ENCODE measurements around the gene CCDC183.

Gene CCDC183

GRCh38 chr9:136850866-136851775, 55.0 kb downstream of the CCDC183 start:
- DNase-seq = no peak

- no peak for DNase-seq
These were observed 56.0 kb downstream of the CCDC183 start, which contains the start of gene MAMDC4 for GRCh38 chr9:136851941-136852663. TSS of gene MAMDC4 (plus strand) at chr9:136852346. CDS start at chr9:136852417, 71 bp downstream.

- no peak for DNase-seq
These were observed 56.8 kb downstream of the CCDC183 start for GRCh38 chr9:136852664-136853595.

DNA sequence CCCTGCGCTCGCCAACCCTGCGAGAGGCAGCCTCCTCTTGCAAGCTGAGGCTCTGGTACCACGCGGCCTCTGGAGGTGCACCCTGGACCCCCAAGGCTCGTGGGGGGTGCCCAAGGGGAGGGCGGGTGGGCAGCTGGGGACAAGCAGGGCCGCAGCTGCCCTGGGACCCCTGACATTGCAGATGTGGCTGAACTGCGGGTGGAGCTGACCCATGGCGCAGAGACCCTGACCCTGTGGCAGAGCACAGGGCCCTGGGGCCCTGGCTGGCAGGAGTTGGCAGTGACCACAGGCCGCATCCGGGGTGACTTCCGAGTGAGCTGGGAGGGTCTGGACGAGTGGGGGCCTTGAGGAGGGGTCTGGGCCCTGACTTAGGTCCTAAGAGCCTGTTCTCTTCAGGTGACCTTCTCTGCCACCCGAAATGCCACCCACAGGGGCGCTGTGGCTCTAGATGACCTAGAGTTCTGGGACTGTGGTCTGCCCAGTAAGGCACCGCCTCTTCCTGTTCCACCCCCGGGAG, 57.5 kb downstream of the CCDC183 start:
- no peak for DNase-seq

DNA sequence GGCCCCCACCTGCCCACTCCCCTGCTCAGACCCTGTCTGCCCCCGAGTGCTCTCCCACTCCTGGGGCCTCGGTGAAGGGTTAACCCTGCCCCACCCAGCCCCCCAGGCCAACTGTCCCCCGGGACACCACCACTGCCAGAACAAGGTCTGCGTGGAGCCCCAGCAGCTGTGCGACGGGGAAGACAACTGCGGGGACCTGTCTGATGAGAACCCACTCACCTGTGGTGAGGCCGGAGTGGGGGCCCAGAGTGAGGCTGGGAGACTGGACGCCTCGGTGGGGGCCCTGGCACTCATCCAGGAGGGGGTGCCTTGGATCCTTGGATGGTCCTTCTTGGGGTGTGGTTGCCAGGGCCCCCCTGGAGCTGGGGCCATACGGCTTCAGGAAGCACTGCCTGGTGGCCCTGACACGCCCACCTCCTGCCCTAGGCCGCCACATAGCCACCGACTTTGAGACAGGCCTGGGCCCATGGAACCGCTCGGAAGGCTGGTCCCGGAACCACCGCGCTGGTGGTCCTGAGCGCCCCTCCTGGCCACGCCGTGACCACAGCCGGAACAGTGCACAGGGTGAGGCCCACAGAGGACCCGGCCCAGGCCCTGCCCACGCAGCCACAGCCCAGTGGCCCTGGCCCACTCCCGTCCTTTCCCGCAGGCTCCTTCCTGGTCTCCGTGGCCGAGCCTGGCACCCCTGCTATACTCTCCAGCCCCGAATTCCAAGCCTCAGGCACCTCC, 58.1 kb downstream of the CCDC183 start:
- DNase-seq = peak in 1 of 5 experiments; percentile 4

DNA sequence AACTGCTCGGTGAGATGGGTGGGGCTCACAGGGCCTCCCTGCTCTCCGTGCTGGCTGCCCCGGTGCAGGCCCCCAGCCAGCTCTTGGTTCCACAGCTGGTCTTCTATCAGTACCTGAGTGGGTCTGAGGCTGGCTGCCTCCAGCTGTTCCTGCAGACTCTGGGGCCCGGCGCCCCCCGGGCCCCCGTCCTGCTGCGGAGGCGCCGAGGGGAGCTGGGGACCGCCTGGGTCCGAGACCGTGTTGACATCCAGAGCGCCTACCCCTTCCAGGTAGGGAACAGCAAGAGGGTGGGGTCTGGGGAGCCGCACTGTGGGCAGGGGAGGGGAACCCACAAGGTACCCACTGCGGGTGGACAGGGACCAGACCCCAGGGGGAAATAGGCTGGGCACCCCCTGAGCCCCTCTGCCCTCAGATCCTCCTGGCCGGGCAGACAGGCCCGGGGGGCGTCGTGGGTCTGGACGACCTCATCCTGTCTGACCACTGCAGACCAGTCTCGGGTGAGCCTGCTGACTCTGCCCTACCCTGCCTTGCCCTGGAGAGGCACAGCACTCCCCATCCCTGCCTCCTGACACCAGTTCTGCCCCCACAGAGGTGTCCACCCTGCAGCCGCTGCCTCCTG, 58.8 kb downstream of the CCDC183 start:
- DNase-seq = no peak

DNA sequence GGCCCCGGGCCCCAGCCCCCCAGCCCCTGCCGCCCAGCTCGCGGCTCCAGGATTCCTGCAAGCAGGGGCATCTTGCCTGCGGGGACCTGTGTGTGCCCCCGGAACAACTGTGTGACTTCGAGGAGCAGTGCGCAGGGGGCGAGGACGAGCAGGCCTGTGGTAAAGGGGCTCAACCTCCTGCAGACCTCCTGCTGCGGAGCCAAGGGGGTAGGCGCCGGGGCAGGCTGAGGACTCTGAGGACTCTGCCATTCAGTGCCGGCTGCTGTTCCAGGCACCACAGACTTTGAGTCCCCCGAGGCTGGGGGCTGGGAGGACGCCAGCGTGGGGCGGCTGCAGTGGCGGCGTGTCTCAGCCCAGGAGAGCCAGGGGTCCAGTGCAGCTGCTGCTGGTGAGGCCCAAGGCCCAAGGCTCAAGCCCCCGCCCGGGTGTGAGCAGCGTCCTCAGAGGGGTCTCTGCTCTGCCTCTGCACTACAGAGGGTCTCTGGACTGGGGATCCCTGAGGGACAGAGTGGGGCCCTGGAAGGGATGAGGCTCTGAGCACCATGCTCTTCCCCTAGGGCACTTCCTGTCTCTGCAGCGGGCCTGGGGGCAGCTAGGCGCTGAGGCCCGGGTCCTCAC, 59.4 kb downstream of the CCDC183 start:
- DNase-seq = peak in 2 of 5 experiments; percentile 3 to 7

- peak in 1 of 5 experiments; percentile 2 for DNase-seq
These were observed 59.9 kb downstream of the CCDC183 start for GRCh38 chr9:136856079-136856476.

DNA sequence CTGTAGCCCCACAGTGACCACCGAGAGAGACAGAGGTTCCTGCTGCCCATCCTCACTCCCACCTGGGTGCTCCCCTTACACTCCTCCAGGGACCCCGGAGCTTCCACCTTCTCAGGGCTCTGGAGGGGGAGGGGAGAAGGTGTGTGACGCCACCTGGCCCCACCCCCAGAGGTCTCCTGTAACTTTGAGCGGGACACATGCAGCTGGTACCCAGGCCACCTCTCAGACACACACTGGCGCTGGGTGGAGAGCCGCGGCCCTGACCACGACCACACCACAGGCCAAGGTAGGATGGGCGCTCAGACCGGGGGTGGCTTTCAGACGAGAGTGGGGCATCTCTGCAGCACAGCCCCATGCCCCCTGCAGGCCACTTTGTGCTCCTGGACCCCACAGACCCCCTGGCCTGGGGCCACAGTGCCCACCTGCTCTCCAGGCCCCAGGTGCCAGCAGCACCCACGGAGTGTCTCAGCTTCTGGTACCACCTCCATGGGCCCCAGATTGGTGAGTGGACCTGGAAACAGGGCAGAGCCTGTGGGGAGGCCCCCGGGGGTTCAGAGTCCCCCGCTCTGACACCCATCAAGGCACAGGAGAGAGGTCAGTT, 60.5 kb downstream of the CCDC183 start:
- DNase-seq = peak in 1 of 5 experiments; percentile 3

DNA sequence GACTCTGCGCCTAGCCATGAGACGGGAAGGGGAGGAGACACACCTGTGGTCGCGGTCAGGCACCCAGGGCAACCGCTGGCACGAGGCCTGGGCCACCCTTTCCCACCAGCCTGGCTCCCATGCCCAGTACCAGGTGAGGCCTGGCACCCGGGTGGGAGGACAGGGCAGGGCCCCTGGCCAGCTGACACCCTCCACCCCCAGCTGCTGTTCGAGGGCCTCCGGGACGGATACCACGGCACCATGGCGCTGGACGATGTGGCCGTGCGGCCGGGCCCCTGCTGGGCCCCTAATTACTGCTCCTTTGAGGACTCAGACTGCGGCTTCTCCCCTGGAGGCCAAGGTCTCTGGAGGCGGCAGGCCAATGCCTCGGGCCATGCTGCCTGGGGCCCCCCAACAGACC, 61.0 kb downstream of the CCDC183 start:
- peak in 2 of 5 experiments; percentile 1 to 8 for DNase-seq

All from T-helper 2 cell (primary cell).